Measurements from ENCODE around the gene HS6ST3.

Gene HS6ST3

GRCh38 chr13:96539791-96540190 lies 449.9 kb downstream of the HS6ST3 start:
- no peak for TF ChIP-seq CTCF (IDR thresholded peaks at IDR 0.05; ENCODE audit: low read depth, low read length, missing control alignments)
- DNase-seq (ENCODE audit: extremely low read depth, low read depth) = no peak
- H3K4me3 ChIP-seq (replicated peaks; ENCODE audit: low read depth, low read length) = no peak overlapping the region

- no peak for DNase-seq (ENCODE audit: extremely low read depth, low read depth)
- TF ChIP-seq CTCF (IDR thresholded peaks at IDR 0.05; ENCODE audit: low read depth, low read length, missing control alignments) = no peak
- no peak overlapping the region for H3K4me3 ChIP-seq (replicated peaks; ENCODE audit: low read depth, low read length)
Observed at GRCh38 chr13:96540670-96541069, 450.8 kb downstream of the HS6ST3 start.

- DNase-seq (ENCODE audit: extremely low read depth, low read depth) = no peak
- TF ChIP-seq CTCF (IDR thresholded peaks at IDR 0.05; ENCODE audit: low read depth, low read length, missing control alignments) = no peak
- H3K4me3 ChIP-seq (replicated peaks; ENCODE audit: low read depth, low read length) = no peak overlapping the region
Observed at GRCh38 chr13:96542986-96543385, 453.1 kb downstream of the HS6ST3 start.

- no peak for TF ChIP-seq CTCF (IDR thresholded peaks at IDR 0.05; ENCODE audit: low read depth, low read length, missing control alignments)
- no peak overlapping the region for H3K4me3 ChIP-seq (replicated peaks; ENCODE audit: low read depth, low read length)
- no peak for DNase-seq (ENCODE audit: extremely low read depth, low read depth)
Observed at GRCh38 chr13:96544957-96545356, 455.1 kb downstream of the HS6ST3 start.

- TF ChIP-seq CTCF (IDR thresholded peaks at IDR 0.05; ENCODE audit: low read depth, low read length, missing control alignments) = no peak
- no peak for DNase-seq (ENCODE audit: extremely low read depth, low read depth)
- no peak overlapping the region for H3K4me3 ChIP-seq (replicated peaks; ENCODE audit: low read depth, low read length)
Observed at GRCh38 chr13:96546463-96546862, 456.6 kb downstream of the HS6ST3 start.

GRCh38 chr13:96551546-96551945 lies 461.6 kb downstream of the HS6ST3 start:
- DNase-seq (ENCODE audit: extremely low read depth, low read depth) = no peak
- no peak overlapping the region for H3K4me3 ChIP-seq (replicated peaks; ENCODE audit: low read depth, low read length)
- TF ChIP-seq CTCF (IDR thresholded peaks at IDR 0.05; ENCODE audit: low read depth, low read length, missing control alignments) = no peak

- TF ChIP-seq CTCF (IDR thresholded peaks at IDR 0.05; ENCODE audit: low read depth, low read length, missing control alignments) = no peak
- no peak overlapping the region for H3K4me3 ChIP-seq (replicated peaks; ENCODE audit: low read depth, low read length)
- DNase-seq (ENCODE audit: extremely low read depth, low read depth) = no peak
Observed at GRCh38 chr13:96552559-96552958, 462.7 kb downstream of the HS6ST3 start.
